Keratinocyte (primary cell): Measurements from ENCODE around the gene PRR15.

Experiments used
- EZH2 ChIP-seq: IDR thresholded peaks from one replicate; pipeline ENCODE4 v1.6.1; 2012; ENCODE audit warnings: inconsistent platforms, mild to moderate bottlenecking, low read length, moderate library complexity
- TF ChIP-seq, protein P1 (sequence below), 3 experiments: IDR thresholded peaks in 1 of 3; conservative IDR thresholded peaks in 1 of 3; optimal IDR thresholded peaks in 1 of 3; 2 replicates in 2 of 3; 3 replicates in 1 of 3; pipeline versions ENCODE3 to v1.5.1; 2011; ENCODE audit warnings: low read length in 3 of 3, mild to moderate bottlenecking in 3 of 3, moderate library complexity in 2 of 3, control low read depth in 1 of 3, inconsistent platforms in 1 of 3; ENCODE audit not compliant: insufficient read depth in 2 of 3; ENCODE audit errors: extremely low read depth in 1 of 3

DNA sequence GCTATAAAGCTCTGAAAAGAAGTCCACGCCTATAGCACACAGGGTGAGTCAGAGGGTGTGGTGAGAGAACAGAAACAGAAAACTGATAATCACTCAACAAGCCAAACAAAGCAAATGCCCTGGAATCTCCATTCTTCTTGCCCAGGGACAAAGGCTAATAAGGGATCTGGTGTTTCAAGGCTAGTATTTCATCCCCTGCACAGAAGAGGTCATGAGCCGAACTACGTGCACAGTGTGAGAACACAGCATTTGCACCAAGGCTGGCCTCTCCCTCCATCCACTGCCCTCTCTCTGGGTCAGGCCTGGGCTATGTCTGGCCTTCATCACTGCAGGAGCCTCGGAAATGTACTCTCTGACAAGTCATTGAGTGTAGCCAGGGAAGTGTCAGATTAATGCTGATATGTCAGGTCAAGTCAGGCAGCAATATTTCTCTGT lies 42.7 kb downstream of the PRR15 start:
- TF ChIP-seq, protein P1, sequence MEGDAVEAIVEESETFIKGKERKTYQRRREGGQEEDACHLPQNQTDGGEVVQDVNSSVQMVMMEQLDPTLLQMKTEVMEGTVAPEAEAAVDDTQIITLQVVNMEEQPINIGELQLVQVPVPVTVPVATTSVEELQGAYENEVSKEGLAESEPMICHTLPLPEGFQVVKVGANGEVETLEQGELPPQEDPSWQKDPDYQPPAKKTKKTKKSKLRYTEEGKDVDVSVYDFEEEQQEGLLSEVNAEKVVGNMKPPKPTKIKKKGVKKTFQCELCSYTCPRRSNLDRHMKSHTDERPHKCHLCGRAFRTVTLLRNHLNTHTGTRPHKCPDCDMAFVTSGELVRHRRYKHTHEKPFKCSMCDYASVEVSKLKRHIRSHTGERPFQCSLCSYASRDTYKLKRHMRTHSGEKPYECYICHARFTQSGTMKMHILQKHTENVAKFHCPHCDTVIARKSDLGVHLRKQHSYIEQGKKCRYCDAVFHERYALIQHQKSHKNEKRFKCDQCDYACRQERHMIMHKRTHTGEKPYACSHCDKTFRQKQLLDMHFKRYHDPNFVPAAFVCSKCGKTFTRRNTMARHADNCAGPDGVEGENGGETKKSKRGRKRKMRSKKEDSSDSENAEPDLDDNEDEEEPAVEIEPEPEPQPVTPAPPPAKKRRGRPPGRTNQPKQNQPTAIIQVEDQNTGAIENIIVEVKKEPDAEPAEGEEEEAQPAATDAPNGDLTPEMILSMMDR (optimal IDR thresholded peaks at IDR 0.05 in 1 of 3, IDR thresholded peaks at IDR 0.05 in 1 of 3, conservative IDR thresholded peaks at IDR 0.05 in 1 of 3; ENCODE audit: extremely low read depth in 1 of 3, insufficient read depth in 2 of 3, low read length in 3 of 3): no peak
- no peak for TF ChIP-seq EZH2
